Measurements from ENCODE around the gene TMC4.

GRCh38 chr19:54127688-54128440 lies 45.1 kb downstream of the TMC4 start:
- TF ChIP-seq CTCF (IDR thresholded peaks at IDR 0.05) (no peak), POLR2A (IDR thresholded peaks at IDR 0.05) (no peak), POLR2AphosphoS5 (IDR thresholded peaks at IDR 0.05) (no peak)

Data from sigmoid colon (tissue), 4 donors.